ENCODE data around the gene ANKRD6.

The ANKRD6 gene

GRCh38 chr6:89400912-89401399 lies 32.0 kb upstream of the ANKRD6 start:
- Histone ChIP-seq H3K27me3 (replicated peaks) (no peaks in the 10 kb centered on the region), H3K36me3 (replicated peaks) (no peaks in the 10 kb centered on the region), H3K4me3 (ENCODE audit: low read depth, low read length) (no peak overlapping the region), H3K27ac (no peak overlapping the region)
- TF ChIP-seq, protein P1, sequence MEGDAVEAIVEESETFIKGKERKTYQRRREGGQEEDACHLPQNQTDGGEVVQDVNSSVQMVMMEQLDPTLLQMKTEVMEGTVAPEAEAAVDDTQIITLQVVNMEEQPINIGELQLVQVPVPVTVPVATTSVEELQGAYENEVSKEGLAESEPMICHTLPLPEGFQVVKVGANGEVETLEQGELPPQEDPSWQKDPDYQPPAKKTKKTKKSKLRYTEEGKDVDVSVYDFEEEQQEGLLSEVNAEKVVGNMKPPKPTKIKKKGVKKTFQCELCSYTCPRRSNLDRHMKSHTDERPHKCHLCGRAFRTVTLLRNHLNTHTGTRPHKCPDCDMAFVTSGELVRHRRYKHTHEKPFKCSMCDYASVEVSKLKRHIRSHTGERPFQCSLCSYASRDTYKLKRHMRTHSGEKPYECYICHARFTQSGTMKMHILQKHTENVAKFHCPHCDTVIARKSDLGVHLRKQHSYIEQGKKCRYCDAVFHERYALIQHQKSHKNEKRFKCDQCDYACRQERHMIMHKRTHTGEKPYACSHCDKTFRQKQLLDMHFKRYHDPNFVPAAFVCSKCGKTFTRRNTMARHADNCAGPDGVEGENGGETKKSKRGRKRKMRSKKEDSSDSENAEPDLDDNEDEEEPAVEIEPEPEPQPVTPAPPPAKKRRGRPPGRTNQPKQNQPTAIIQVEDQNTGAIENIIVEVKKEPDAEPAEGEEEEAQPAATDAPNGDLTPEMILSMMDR (IDR thresholded peaks at IDR 0.05; ENCODE audit: low read depth, low read length, missing control alignments): no peak
- in situ Hi-C loops (cut with HindIII; ENCODE audit: low pct_ligation_motif_present, low sequenced_read_pairs): no loop called here
- no peak for DNase-seq

DNA sequence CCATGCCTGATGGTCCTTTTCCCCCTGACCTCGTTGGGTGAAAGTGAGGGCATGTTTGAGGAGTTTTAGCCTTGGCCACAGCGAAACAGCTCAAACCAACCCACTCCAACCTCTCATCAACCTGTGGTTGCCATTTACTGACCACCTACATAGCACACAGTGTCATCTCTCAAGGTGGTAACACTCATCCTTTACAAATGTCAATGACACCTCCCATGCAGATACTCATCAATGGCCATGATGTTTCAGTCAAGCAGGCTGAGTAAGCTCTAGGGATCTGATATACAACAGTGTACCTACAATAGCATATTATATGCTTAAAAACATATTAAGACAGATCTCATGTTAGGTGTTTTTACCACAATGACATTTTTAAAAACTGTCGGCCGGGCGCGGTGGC lies 30.2 kb upstream of the ANKRD6 start:
- in situ Hi-C loops (cut with HindIII; ENCODE audit: low pct_ligation_motif_present, low sequenced_read_pairs): no loop called here
- Histone ChIP-seq H3K27me3 (replicated peaks) (peaks cover 4% of the 10 kb centered on the region), H3K4me3 (ENCODE audit: low read depth, low read length) (no peak overlapping the region), H3K27ac (no peak overlapping the region), H3K36me3 (replicated peaks) (no peaks in the 10 kb centered on the region)
- DNase-seq: no peak
- TF ChIP-seq, protein P1 (IDR thresholded peaks at IDR 0.05; ENCODE audit: low read depth, low read length, missing control alignments): no peak

DNA sequence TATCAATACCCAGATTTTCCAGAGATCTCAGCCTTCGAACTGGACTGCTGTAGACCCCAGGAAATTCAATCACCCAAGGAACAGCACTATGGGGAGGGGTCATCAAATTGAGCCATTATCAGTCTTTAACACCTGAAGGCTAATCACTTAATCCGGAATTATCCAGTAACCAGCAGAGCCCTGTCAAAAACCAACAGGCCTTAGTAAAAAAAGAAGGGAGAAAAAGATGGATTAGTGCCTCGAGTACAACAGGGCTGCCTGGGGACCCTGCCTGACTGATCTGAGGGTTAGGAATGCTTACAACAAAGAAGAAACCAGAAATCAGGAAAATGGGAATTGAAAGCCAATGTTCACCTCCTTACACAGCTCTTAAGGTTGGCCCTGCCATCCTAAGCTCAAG lies 28.4 kb upstream of the ANKRD6 start:
- DNase-seq: no peak
- Histone ChIP-seq H3K4me3 (ENCODE audit: low read depth, low read length) (no peak overlapping the region), H3K27me3 (replicated peaks) (peaks cover 4% of the 10 kb centered on the region), H3K27ac (no peak overlapping the region), H3K36me3 (replicated peaks) (no peaks in the 10 kb centered on the region)
- TF ChIP-seq, protein P1 (IDR thresholded peaks at IDR 0.05; ENCODE audit: low read depth, low read length, missing control alignments): no peak
- in situ Hi-C loops (cut with HindIII; ENCODE audit: low pct_ligation_motif_present, low sequenced_read_pairs): no loop called here

GRCh38 chr6:89406141-89406540 lies 26.8 kb upstream of the ANKRD6 start:
- TF ChIP-seq, protein P1 (IDR thresholded peaks at IDR 0.05; ENCODE audit: low read depth, low read length, missing control alignments): no peak
- no peak overlapping the region for H3K27ac ChIP-seq
- DNase-seq: no peak
- no peak overlapping the region for H3K4me3 ChIP-seq (ENCODE audit: low read depth, low read length)
- H3K36me3 ChIP-seq (replicated peaks): no peaks in the 10 kb centered on the region
- in situ Hi-C loops (cut with HindIII; ENCODE audit: low pct_ligation_motif_present, low sequenced_read_pairs): no loop called here
- peaks cover 13% of the 10 kb centered on the region for H3K27me3 ChIP-seq (replicated peaks)

GRCh38 chr6:89409461-89410035 lies 23.4 kb upstream of the ANKRD6 start:
- in situ Hi-C loops (cut with HindIII; ENCODE audit: low pct_ligation_motif_present, low sequenced_read_pairs): no loop called here
- H3K4me3 ChIP-seq (ENCODE audit: low read depth, low read length): no peak overlapping the region
- no peak overlapping the region for H3K27ac ChIP-seq
- TF ChIP-seq, protein P1 (IDR thresholded peaks at IDR 0.05; ENCODE audit: low read depth, low read length, missing control alignments): no peak
- H3K36me3 ChIP-seq (replicated peaks): no peaks in the 10 kb centered on the region
- H3K27me3 ChIP-seq (replicated peaks): peaks cover 36% of the 10 kb centered on the region
- no peak for DNase-seq

DNA sequence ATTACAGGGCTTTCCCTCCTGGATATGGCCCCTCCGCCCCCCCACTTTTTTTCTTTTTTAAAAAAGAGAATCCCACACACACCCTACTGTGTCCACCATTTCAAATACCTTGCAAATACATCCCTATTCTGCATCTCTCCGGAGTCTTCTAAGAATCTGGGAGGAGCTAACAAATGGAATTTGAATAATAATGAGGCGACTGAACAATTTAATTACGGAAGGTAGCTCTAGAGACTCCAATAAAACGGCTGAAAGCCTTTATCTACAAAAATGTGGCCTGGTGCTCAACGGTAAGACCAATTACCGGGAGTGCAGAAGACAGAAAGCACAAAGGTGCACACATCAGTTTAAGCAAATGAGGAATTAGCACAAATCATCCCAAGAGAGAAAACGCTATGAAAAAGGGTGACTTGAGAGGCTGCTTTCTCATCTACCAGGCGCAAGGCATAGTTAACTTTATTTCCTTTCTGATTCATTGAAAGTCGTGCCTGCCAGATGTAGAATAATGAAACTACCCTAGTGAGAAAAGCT lies 22.7 kb upstream of the ANKRD6 start:
- Histone ChIP-seq H3K4me3 (ENCODE audit: low read depth, low read length) (no peak overlapping the region), H3K27ac (no peak overlapping the region), H3K36me3 (replicated peaks) (no peaks in the 10 kb centered on the region), H3K27me3 (replicated peaks) (peaks cover 36% of the 10 kb centered on the region)
- in situ Hi-C loops (cut with HindIII; ENCODE audit: low pct_ligation_motif_present, low sequenced_read_pairs): no loop called here
- DNase-seq: no peak
- TF ChIP-seq, protein P1 (IDR thresholded peaks at IDR 0.05; ENCODE audit: low read depth, low read length, missing control alignments): no peak

Data from brain microvascular endothelial cell (primary cell).